G401 (cell line): Measurements from ENCODE around the gene IGF1. TPM values are rescaled to one million over a fixed set of nuclear protein-coding genes. Genes with fewer than 3 reads are reported as not detected.

Experiments used
- DNase-seq: peaks from one replicate; pipeline ENCODE4 v3.0.0-alpha.2; 2015; ENCODE audit warnings: low spot score
- in situ Hi-C: cut with HindIII; loops from 2 replicates; pipeline ENCODE4 v1.10.0; 2016; ENCODE audit warnings: low sequenced_read_pairs, mixed read lengths
- total RNA-seq: library from RNA; depleted of rRNA; stranded (reverse); fragments of >200 nt; shearing (Covaris generic); gene quantifications from 2 replicates; pipeline ENCODE4 v1.2.3, GENCODE V29; 2014

Gene IGF1
- total RNA-seq, 1 experiment from 2014 or later, result not detected

DNA sequence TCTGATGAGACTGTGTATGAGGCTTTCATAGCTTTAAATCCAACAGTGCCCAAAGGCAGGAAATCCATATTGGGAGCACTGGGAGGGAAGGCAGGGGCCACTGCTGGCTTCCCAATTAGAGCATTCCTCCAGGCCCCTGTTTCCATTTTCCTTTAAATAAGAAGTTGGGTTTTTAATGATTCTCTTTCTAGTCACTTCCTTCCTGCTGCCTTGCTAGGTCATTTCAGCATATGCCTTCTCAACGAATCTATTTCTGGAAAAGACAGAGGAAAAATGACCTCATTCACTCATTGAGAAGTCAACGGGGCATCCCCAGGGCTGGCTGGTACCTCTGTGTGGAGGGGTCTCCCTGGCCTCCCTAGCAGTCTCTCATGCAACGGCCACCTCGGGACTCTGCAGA lies 43.5 kb downstream of the IGF1 start:
- in situ Hi-C loops, result no loop called here
- no peak for DNase-seq

DNA sequence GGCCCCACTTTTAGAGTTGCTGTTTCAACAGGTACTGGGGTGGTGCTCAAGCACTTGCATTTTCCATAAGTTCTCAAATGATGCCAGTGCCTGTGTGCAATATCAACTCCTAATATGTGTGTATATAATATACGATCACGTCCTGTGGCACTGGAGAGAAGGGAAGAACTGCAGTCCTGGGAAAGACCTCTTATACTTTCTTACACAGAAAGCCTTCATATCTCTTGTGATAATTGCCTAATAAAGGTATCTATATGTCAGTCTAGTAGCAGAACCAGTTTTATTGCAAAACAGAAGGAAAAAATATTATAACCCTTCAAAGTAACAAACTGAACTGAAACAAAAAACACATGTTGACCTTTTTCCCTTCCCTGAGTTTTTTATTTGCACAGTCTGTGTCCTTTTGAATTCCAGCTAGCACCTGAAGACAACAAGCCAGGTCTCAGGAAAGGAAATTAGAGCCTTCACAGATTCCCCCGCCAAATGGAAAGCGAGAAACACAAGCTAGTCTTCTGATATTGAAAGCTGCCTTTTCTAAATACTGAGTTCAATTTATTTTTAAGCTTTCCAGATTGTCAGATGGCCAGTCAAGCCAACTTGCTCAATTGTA lies 44.4 kb downstream of the IGF1 start:
- in situ Hi-C loops, result no loop called here
- no peak for DNase-seq

DNA sequence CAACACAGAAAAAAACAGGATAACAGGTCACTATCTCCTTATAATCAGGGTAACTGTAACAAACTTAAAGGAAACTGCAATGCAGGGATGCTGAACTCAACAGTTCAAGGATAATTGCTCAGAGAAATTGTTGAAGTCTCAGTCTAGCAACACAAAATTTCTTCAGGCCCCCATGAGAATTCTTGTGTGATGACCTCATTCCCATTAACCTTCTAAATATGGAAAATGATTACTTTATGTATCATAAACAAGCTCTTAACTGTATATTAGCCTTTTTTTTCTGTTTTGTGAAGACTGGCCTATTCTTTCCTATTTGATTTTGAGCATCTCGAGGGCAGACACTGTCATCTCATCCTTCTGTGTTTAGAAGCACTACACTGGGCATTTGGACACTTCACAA lies 47.1 kb downstream of the IGF1 start:
- in situ Hi-C loops, result no loop called here
- DNase-seq, result no peak

DNA sequence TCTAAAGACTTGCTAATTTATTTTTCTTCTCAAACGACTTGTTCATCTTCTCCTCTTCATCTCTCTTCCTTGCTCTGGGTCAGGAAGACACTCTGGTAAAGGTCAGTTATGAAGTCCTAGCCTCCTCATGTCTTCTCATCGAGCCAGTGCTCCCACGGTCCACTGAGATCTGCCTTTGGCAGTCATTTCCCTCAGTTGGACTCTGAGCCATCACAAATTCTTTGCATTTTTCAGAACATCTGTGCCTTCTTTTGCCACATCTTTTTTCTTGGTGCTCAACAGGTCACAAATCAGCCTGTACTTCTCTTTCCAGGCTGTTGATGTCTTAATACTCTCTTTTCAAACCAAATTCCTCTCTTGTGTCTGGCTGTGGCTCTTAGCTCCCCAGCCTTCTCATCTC lies 49.7 kb downstream of the IGF1 start:
- DNase-seq, result no peak
- in situ Hi-C loops, result no loop called here

DNA sequence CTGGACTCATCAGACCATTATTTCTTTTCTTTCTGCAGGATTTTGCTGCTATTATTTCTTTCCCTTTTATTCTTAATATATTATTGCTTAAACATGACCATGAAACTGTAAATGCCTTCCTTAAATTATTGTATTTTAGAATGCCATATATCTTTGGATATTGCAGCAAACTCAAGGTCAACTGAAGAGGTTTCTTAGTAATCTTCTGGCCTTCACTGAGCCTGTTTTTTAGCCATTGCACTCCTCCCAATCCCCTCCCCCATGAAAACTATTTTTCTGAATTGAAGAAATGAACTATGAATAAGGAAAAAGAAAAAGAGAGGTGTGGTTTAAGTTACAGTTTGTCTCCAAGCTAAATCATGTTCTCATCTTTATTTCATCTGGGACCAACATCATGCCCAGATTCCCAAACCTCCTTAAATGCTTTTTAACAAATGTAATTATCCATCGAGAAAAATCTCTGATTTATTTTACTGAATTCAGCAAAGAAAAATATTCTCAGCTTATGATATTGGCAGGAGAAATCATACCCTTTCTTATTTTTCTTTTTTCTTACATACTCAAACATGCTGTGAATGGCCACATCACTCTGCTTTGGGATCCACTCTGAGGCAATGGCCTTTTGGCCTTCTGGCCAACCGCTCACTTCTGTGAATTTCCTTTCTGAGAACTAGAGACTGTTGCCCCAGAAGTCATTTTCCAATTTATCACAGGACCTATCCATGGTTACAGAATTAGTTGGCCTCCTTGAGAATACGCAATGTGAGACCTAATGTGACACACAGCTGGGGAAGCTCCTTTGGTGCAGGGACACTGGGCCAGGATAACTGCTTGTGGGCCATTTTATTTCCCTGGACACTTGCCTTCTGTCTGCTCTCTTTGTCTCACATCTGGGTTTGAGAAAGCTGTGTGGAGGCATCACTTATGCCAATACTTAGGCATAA lies 50.9 kb downstream of the IGF1 start:
- DNase-seq, result no peak
- in situ Hi-C loops, result no loop called here

DNA sequence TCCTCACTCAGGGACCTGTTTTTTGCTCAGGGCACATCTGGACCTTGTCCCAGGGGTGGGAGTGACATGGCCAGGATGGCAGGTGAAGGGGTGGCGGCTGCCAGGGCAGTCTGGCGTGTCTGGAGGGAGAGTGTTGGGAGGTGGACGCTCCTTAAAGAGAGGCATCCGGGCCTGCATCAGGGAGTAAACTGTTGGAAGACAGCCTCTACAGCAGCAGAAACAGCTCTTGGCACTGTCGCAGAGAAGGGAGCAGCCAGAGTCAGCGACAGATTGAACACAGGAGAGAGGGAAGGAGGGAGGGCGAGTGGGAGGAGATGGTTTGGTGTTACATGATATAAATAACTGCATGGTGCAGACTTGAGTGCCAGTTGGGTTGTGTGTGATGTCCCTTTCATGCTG lies 52.8 kb downstream of the IGF1 start:
- DNase-seq, result peak; percentile 94
- in situ Hi-C loops, result no loop called here

DNA sequence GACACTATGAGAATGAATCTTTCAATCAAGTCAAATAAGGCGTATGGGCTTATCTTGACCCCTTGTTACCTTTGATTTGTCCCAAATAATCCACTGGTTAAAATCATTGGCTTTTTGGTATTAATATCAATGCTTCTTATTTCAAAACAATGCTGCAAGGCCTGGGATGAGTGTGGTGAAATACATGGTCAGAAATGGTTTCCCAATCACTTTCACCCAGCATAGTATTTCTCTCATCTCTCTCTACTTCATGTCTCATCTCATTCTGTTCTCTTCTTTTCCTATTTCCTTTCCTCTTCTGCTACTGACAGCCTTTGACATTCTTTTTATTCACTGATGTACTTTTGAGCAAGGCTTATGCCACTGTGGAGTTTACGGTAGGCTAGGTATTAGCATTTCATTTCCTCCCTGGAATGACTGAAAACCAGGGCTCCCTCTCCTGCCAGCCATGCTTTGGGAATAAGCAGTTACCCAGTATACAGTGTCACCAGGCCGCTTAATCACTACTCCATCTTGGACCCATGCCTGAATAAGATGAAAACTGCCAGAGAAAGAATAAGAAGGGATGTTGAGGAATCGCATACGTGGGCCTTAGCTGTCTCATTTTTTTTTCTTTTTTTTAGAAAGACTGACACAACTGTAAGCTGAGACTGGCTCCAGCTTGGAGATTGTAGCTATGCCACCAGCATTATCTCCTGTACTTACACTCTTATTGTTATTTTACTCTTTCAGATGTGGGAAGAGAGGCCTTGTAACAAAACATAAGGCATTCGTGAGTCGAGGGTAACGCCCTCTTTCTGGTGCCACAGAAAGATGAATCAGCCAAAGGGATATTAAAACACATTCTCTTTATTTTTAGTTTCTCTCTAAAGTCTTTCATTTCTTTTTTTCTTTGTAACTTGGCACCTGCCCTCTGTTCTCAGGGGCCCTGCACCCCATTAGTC lies 53.5 kb downstream of the IGF1 start:
- peak; percentile 74 for DNase-seq
- in situ Hi-C loops, result no loop called here

DNA sequence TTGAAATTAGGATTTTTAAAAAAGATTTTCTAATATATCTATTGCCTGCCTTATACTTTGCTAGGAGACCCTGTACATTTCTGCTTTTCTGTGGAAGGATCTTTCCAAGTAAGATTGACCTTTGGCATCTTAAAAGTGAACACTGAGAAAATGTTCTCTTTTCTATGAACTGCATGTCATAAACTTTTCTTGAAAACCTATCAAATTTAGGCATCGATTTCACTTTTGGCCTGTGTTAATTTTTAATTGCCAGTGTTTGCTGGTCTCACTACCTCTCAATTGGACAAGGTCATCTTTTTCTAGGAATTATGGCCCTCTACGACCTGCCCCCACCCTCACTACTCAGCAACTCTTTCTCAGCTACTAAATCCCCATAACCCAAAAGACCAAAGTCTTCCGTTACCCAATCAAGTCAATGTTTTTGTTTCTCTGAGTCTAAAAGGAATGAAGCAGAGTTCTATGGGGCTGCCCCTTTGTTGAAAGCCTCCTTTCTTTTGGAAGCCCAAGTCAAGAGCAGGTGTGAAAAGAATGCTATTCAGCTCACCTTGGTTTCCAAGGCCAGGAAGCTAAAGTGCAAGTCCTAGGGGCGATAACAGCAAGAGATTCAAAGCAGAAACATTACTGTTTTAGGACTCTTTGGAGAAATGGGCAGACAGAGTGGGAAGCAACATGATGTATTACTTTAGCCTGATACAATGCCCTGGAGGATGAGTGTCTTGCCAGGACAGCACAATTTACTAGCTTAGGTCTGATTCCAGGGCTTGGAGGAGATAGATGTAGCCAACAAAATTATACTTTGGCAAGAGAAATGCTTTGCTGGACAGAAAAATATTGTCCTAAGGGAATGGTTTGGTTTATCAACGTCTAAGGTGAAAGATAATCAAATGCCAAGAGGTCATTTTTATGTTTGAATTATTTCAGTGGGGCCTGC lies 55.0 kb downstream of the IGF1 start:
- in situ Hi-C loops, result no loop called here
- DNase-seq, result no peak

DNA sequence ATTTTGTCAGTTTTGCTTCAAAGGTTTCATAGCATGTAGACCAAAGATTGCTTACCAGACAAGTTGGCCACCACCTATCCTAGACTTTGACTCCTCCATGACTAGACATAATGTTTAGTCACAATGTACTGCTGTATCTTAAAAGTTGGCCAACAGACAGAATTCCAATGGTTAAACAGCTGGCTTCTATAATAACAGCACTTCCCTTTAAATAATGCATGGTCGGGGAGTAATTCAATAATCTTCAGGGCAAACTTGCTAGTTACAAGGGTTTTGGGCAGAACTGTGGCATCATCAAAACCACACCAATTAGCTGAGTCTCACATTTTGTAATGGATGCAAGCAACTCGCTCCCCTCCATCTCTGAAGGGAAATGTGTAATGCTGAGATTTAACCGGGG lies 56.9 kb downstream of the IGF1 start:
- in situ Hi-C loops, result no loop called here
- no peak for DNase-seq

DNA sequence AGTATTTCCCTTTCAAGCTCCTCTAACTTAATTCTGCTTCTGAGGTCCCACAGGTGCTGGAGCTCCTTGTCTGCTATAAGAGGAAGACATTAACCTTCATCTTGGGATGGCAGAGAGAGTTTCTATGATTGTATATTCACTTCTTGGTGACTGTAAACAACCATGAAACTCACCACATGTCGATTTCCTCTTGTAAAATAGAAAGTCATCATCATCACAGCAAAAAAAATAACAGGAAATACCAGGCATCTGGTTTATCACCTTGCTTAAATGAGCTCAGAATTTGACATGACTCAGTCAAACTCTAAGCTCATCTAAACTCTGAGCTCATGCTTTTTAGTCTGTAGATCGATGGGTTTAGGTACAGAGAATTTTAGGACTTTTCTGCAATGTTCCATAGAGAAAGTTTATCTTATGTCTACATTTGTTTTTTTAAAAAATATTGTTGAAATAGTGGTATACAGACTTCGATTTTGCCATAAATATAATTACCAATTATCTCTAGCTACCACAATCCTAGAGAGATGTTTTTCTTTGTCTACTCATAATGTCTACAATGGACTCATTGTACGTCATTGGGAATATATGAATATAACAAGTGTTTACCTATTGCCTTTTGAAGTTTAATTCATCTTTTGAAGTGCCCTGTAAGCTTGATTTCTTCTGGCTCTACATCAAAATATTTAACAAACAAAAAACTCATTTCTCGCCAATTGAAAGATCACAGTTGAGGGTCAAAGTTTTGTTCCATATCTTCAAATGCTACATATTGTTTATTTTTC lies 58.4 kb downstream of the IGF1 start:
- DNase-seq, result no peak
- in situ Hi-C loops, result no loop called here

DNA sequence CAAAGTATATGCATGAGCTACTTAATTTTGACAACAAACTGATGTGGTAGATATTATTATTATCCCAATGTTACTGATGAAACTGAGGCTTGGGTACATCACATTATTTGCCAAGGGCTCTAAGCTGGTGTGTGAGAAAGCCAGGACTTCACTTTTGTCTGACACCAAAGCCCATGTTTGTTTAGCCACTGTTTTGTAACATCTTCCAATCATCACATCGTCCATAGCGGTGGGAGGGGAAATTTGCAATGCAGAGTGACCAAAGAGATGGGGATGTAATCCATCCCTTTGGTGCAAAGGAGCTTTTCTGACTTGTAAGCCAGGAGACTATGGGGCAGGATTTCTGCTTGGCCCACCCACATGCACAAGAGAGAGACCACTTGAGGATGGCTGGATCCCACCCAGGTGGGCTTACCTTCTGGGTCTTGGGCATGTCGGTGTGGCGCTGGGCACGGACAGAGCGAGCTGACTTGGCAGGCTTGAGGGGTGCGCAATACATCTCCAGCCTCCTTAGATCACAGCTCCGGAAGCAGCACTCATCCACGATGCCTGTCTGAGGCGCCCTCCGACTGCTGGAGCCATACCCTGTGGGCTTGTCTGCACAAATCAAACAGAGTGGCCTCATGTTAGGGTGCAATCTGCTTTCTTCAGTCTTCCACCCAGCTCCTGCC lies 61.1 kb downstream of the IGF1 start:
- in situ Hi-C loops, result no loop called here
- no peak for DNase-seq

DNA sequence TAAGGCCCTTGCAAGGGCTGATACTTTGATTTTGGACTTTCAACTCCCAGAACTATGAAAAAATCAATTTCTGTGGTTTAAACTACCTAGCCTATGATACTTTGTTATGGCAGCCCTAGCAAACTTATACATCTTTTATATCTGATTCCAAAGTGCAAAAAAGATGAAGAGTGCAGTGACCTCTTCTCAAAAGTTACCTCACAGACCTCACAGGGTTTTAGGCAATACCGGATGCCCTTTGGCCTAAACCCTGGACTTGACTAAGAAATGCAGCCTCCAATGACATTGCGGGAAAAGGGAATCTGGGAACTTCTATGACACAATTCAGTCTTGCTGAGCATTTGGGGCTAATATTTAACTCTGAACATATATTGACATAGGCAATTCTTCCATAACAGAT lies 63.3 kb downstream of the IGF1 start:
- in situ Hi-C loops, result no loop called here
- no peak for DNase-seq

DNA sequence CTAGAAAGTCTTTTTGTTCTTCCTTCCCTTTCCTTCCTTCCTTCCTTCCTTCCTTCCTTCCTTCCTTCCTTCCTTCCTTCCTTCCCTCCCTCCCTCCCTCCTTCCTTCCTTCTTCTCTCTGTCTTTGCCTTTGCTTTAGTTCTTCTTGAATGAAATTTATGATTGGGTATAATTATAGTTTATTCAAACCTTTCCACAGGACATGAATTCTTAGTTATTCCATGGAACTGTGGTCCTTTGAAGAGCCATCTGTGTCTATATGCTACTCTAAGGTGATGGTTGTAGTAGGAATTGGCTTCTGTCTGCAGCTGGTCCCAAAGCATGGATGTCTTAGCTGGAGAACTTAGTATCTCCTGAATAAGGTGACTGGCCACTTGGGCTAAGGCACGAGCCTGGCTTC lies 64.8 kb downstream of the IGF1 start:
- no peak for DNase-seq
- in situ Hi-C loops, result no loop called here

DNA sequence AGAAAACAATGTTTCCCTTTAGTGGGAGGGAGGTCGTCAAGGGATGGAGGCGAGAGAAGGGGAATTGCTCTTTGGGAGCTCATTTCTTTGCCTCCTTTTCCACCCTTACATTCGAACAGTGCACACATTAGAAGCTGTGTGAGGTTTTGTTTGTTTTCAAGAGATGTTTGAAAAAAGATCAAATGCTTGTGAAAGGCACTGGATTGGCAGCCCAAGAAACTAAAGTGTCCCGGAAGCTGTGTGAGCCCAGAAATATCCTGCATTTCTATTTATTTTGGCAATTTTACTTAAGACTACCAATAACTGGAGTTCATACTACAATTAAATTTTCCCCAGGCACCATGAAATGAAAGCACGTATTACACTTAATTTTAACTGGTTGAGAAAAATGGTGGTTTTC lies 67.0 kb downstream of the IGF1 start:
- DNase-seq, result no peak
- in situ Hi-C loops, result no loop called here

DNA sequence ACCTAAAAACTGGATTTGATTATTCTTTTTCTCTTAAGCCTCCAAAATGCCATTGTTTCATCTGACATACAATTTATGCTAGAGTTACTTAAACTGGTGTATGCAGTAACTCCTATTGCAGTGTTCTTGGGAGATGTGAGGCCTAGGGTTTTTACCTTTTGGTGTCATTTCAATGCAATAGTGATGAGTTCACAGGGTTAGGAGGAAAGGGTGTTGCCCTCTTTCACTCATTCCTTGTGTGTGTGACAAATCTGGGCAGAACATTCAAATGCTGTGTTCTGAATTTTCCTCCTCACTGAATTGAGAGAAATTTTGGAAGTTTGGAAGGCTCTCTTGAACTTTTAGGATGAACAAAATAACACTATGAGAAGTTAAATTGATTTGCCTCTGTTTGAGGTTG lies 69.9 kb downstream of the IGF1 start:
- DNase-seq, result no peak
- in situ Hi-C loops, result no loop called here

DNA sequence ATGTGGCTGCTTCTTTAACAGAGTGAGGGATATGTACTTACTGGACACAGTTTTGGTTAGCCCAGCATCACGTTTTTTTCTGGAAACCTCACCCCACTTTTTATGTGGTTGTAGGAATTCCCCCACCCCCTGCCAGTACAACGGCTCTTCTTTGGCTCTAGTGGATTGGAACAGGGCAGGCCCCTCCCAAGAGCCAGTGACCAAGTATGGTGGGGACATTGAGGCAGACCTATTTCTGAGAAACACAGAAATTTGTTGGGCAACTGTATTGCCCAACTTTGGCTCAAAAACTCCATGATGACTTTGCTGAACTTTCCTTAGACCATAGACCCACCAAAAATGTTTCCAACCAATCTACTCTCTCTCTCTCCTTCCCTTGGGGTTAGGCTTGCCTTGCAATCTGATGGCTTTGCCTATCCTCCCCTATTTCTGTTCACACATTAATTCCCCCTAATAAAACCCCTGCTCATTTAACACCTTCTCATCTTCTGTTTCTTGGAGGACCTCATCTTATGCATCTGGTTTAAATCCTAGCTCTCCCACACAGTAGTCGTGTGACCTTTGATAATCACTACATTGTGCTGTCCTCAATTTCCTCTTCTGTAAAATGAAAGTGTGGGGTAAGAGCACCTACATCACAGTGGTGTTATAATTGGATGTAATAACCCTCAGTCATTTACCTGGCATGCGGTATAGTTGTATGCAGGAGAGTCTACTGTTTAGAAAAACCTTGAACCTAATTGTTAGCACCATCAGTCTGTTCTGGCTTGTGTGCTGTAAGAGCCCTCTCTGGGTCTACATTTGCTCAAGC lies 71.7 kb downstream of the IGF1 start:
- in situ Hi-C loops, result no loop called here
- DNase-seq, result no peak
